ENCODE results near the gene CRADD. TPM values are rescaled to one million over a fixed set of nuclear protein-coding genes. Genes with fewer than 3 reads are reported as not detected.
"Not testable (repeated sequence)": the region's sequence is repeated elsewhere in the genome, so short reads cannot be mapped to it uniquely, and the experiment has no call there.

CRADD gene
- total RNA-seq, 2 experiments from 2014 or later, result 10.1 to 11.8 TPM

- ChIA-PET POLR2A (no interaction called here), CTCF (no interaction called here)
Observed at GRCh38 chr12:93702707-93703315, 25.6 kb downstream of the CRADD start.

GRCh38 chr12:93704122-93704521 is 26.9 kb downstream of the CRADD start:
- POLR2A ChIA-PET, result no interaction called here
- CTCF ChIA-PET, result no interaction called here

- CTCF ChIA-PET, result no interaction called here
- POLR2A ChIA-PET, result no interaction called here
Observed at GRCh38 chr12:93704625-93705024, 27.4 kb downstream of the CRADD start.

- CTCF ChIA-PET, result no interaction called here
- POLR2A ChIA-PET, result no interaction called here
Observed at GRCh38 chr12:93705237-93705636, 28.1 kb downstream of the CRADD start.

- ChIA-PET CTCF (no interaction called here), POLR2A (interaction anchor here (1.4 kb wide), 1 partner anchor 36 kb away, joined by 3 read pairs; no protein-coding TSS in a partner anchor)
Observed at GRCh38 chr12:93706387-93706786, 29.2 kb downstream of the CRADD start.

- CTCF ChIA-PET, result no interaction called here
- POLR2A ChIA-PET, result interaction anchor here (1.4 kb wide), 1 partner anchor 35 kb away, joined by 3 read pairs; no protein-coding TSS in a partner anchor
Observed at GRCh38 chr12:93706824-93707223, 29.6 kb downstream of the CRADD start.

- ChIA-PET POLR2A (no interaction called here), CTCF (no interaction called here)
Observed at GRCh38 chr12:93707836-93708235, 30.7 kb downstream of the CRADD start.

- ChIA-PET POLR2A (no interaction called here), CTCF (interaction anchor here (0.6 kb wide), 1 partner anchor 276 kb away, joined by 3 read pairs; no protein-coding TSS in a partner anchor)
Observed at GRCh38 chr12:93708952-93709351, 31.8 kb downstream of the CRADD start.

- ChIA-PET POLR2A (no interaction called here), CTCF (no interaction called here)
Observed at GRCh38 chr12:93709386-93709785, 32.2 kb downstream of the CRADD start.

- ChIA-PET POLR2A (no interaction called here), CTCF (interaction anchor here (1.3 kb wide), 1 partner anchor 392 kb away, joined by 3 read pairs; no protein-coding TSS in a partner anchor)
Observed at GRCh38 chr12:93710574-93710926, 33.4 kb downstream of the CRADD start.

GRCh38 chr12:93711502-93711901 is 34.3 kb downstream of the CRADD start:
- POLR2A ChIA-PET, CTCF ChIA-PET: not testable (repeated sequence)

GRCh38 chr12:93712200-93712599 is 35.0 kb downstream of the CRADD start:
- ChIA-PET CTCF (no interaction called here), POLR2A (no interaction called here)

GRCh38 chr12:93713060-93713459 is 35.9 kb downstream of the CRADD start:
- ChIA-PET POLR2A (no interaction called here), CTCF (no interaction called here)

- ChIA-PET CTCF (no interaction called here), POLR2A (no interaction called here)
Observed at GRCh38 chr12:93713800-93714199, 36.6 kb downstream of the CRADD start.

GRCh38 chr12:93714382-93714781 is 37.2 kb downstream of the CRADD start:
- ChIA-PET CTCF (no interaction called here), POLR2A (no interaction called here)

- ChIA-PET CTCF (no interaction called here), POLR2A (no interaction called here)
Observed at GRCh38 chr12:93719710-93720109, 42.5 kb downstream of the CRADD start.

GRCh38 chr12:93720559-93720958 is 43.4 kb downstream of the CRADD start:
- POLR2A ChIA-PET, result no interaction called here

GRCh38 chr12:93722179-93722578 is 45.0 kb downstream of the CRADD start:
- POLR2A ChIA-PET, result no interaction called here
- CTCF ChIA-PET, result no interaction called here

More at GRCh38 chr12:93720559-93720958, 43.4 kb downstream of the CRADD start:
- CTCF ChIA-PET, result no interaction called here

- ChIA-PET POLR2A (no interaction called here), CTCF (no interaction called here)
Observed at GRCh38 chr12:93722835-93723567, 45.8 kb downstream of the CRADD start.

GRCh38 chr12:93723568-93723930 is 46.4 kb downstream of the CRADD start:
- CTCF ChIA-PET, result no interaction called here
- POLR2A ChIA-PET, result no interaction called here

- POLR2A ChIA-PET, result no interaction called here
- CTCF ChIA-PET, result no interaction called here
Observed at GRCh38 chr12:93725531-93725930, 48.4 kb downstream of the CRADD start.

- CTCF ChIA-PET, result no interaction called here
- POLR2A ChIA-PET, result no interaction called here
Observed at GRCh38 chr12:93727195-93727811, 50.1 kb downstream of the CRADD start.
